SW480 (cell line): ENCODE measurements around the gene CNTNAP2.
"Not testable (repeated sequence)": the region's sequence is repeated elsewhere in the genome, so short reads cannot be mapped to it uniquely, and the experiment has no call there.

Experiments
- DNase-seq: peaks from one replicate; pipeline ENCODE4 v3.0.0-alpha.2; 2016; ENCODE audit warnings: low spot score

CNTNAP2 gene

DNA sequence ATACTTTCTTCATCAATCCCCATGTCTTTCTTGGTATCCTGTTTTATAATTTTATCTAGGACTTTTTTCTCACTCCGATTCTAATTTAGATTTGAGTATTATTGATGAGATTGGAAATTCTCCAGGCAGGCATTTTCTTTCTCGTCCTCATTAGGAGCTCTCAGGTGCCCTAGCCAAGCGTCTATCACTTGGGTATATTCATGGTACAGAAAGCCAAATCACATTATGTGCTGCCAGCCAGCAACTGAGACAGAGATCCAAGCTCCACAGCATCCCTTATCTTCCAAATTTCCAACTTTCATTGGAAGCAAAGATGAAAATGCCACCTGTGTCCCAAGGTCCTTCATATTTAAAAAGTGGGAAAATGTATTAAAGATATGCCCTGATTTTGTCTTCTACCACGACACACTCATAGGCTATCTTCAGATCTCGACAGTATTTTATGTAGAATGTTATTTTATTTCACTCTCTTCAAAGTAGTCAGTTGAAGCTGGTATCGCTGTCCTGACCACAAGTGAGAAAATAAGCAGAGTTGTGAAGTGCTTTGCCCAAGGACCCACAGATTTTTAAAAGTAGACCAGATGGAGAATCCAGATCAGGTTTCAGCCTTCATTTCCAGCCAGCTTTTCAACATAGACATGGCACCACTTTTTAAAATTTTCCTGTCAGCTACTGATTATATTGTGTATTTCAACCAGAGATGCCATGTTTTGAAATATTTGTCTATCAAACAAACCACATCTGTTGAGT is 773.4 kb downstream of the CNTNAP2 start:
- DNase-seq: no peak

DNA sequence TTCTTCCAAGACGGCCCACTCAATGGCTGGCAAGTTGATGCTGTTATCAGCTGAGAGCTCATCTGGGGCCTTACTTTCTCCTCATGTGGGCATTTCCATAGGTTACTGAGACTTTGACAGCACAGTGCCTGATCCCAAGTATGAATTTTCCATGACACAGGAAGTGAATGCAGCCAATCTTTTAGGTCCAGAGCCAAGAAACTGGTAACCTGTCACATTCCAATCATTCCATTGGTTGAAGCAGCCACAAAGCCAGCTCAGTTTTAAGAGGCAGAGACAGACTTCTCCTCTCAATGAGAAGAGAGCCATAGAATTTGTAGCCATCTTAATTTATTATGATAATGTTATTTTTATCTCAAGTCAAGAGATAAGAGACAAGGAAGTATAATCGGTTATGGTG is 775.5 kb downstream of the CNTNAP2 start:
- DNase-seq: no peak

DNA sequence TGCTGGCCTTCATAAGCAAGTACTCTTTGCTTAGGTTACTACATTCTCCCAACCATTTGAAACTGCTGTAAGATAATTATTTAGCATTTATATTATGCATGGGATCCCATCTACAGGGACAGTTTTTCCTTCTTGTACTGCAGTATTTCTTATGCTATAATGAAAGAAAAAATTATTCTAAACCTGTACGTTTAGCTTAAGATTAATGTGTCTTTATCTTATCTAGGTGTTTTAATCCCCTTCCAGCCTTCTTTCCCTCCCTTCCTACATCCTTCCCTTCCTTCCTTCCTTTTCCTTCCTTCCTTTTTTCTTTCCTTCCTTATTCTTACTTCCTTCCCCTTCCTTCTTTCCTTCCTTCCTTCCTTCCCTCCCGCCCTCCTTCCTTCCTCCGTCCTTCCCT is 778.3 kb downstream of the CNTNAP2 start:
- no peak for DNase-seq

DNA sequence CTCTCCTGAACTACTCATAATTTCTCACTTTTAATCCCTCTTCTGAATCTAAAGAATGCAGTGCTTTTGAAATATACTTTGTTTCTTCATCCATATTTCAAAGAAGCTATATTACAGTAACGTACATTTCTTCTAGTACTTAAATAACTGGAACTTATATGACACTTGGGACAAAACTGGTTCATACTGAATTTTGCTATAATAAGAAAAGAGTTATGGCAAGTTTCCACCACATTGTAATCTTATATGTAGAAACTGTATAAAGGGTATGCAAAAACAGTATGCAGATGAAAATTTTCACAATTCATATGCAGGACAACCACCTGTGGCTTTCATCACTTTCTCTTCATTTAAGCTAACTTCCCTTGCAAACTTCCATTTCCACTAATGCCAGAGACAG is 785.7 kb downstream of the CNTNAP2 start:
- no peak for DNase-seq

DNA sequence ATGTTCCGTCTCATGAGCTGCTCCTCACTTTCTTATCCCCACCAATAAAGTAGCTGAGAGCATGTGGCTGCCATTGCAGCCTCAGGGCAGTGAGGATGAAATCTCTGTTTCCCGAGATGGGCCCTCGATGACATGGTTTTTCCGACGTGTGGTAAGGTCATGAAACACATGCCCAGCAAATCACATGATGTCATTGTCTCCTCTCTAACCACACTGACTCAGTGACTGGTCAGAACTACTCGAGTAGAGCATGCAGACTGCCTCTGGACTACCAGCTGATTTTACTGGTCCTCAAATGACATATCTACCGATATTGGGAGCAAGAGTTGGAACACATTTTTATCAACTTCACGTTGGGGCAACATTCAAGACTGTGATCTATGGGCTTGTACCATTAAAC is 786.1 kb downstream of the CNTNAP2 start:
- no peak for DNase-seq

DNA sequence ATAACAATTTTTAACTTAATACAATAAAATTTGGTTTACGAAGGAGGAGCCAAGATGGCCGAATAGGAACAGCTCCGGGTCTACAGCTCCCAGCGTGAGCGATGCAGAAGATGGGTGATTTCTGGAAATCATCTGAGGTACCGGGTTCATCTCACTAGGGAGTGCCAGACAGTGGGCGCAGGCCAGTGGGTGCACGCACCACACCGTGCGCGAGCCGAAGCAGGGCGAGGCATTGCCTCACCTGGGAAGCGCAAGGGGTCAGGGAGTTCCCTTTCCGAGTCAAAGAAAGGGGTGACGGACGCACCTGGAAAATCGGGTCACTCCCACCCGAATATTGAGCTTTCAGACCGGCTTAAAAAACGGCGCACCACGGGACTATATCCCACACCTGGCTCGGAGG is 789.1 kb downstream of the CNTNAP2 start:
- not testable (repeated sequence) for DNase-seq

DNA sequence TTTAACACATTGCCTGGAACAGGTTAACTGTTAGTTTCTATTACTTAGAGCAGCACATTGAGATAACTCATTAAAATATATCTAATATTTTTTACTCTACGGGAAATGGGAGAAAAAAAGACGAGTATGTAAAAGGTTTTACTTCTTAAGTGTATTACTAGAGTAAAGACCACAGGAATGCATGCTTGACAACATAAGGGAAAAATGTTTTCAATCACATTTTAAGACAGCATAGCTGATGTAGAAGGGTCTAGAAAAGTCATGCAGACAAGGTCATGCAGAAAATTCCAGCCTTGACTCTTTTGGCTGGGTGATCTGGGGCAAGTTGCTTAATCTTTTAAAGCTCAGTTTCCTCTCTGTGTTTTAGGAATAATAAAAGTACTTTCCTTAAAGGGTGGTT is 806.2 kb downstream of the CNTNAP2 start:
- no peak for DNase-seq

DNA sequence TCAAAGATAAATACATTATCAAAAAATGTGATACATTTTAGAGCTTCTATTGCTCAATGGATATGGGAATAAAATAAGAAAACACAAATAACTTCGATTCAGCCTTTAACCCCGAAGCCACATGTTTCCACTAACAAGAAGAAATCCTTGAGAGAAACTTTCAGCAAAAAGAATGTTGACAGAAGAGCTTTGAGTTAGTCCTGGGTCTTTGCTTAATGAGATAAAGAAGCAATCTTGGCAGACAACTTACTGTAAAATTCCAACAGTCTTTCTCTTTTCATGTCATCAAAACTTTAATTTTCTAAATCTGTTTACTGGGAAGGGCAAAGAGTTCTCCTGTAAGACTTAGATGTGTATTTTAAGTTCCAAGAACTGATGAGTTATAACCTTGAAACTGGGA is 810.2 kb downstream of the CNTNAP2 start:
- DNase-seq: no peak

DNA sequence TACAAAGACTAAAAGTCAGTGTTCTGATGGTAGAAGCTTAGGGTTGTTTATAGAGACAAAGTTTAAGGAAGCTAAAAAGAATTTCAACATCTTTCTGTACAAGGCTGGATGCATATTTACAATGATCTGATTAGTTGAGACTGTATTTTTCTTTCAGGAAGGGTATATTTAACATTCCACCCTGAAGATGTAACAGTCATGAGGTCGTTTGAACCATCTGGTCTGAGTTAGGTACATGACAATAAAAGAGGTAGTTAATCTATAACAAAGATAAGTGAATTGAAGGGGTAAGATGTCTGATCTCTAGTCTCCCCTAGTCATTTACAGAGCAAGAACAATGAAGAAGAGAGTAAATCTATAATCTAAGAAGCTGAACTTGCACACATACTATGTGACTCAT is 821.2 kb downstream of the CNTNAP2 start:
- no peak for DNase-seq

DNA sequence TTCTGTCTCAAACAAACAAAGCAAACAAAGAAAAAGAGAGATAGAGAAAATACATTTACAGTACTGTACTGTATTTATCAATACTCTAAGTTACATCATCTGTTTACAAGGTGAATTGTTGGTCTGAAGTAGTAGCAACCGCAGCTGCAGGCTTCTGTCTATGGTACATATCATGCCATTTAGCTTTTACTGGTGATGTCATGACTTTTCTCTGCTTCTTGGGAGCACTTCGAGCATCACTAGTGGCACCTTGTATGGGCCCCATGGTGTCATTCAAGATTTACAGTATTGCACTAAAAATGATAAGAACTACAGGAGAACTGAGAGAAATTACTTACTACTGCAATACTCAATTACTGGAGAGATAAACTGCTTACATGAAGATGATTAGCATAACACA is 826.9 kb downstream of the CNTNAP2 start:
- no peak for DNase-seq

DNA sequence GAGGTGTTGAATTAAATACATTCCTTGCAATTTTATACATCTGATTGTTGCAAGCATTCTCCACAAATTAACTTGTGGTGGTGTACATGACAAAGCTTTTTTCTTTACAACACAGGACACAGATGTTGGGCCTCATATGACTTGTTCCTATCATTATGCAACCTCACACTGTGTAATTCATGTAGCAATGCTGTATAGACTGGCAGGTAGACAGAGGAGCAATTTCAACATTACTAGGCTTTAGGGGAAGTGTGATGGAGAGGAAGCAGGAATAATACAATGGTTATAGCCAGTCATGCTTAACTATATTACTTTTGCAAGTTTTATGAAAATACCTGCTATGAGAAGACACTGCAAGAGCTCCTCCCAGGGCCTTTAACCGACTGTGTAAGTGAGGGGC is 832.1 kb downstream of the CNTNAP2 start:
- DNase-seq: no peak

DNA sequence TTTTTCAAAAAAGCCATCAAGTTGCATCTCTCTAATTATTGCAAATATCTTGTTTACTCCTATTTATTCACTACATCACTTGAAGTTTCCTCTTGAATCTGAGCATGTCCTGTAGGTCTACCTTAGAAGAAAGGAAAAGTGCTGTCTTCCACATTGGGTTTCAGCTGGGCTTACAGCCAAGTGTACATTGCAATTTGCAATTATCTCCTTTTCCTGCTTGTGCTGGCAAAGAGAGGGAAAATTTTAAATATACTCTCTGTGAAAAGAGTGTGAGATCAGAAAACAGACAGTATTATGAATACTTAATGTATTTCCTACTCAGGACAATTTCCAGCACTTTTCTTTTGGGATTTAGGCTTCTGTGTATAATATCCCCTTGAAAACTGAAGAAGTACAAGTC is 839.7 kb downstream of the CNTNAP2 start:
- DNase-seq: no peak

DNA sequence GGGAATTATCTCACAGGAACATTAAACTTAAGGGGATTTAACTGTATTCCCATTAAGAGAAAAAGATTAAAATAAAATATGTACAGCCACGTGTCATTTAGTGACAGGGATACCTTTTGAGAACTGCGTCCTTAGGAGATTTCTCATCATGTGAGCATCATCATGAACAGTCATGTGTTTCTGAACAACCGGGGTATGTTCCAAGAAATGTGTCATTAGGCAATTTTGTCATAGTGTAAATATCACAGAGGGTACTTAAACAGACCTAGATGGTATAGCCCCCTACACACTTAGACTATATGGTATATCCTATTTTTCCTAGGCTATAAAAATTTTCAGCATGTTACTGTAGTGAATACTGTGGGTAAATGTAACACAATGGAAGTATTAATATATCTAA is 840.3 kb downstream of the CNTNAP2 start:
- DNase-seq: no peak

DNA sequence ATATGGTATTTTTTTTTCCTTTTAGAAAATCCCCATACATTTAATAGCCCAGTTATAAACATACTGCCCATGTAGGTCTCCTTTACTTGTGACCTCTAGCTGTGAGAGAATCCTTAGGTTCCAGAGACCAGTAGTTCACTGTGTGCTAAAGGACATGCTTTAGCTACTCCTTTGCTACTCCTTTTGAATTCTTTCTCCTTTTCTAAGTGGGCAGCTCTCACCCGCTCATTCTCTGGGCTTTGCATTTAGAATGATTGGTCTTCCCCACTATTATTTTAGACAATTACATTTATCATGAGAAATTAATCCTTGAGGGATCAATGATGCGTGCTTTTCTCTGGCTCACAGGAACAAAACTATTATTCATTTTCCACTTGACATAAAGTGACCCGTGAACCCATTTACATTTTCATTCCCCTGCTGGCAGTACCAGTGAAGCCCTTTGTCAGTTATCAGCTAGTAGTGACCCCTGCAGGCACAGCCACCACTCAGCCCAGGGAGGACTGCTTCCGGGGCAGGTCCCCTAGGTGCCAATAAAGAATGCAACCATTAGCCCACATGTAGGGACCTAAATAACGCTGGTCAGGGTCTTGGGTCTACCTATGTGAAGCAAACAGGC is 844.3 kb downstream of the CNTNAP2 start:
- no peak for DNase-seq

DNA sequence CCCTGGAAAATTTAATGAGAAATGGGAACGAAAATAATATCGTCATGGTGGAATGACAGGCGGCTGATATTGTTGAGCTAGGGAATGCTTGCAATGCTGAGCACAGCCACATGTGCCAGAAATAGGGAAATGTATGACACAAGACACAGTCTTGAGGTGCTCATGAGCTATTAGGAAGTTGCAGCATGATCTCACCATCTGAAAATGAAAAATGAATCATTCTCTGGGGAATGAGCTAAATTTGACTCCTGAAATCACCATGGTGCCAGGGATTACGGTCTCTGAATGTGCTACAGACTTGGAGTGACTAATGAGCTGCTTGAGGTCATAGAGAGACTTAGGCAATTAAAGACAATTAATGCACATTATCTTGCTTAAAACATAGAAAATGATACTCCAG is 845.0 kb downstream of the CNTNAP2 start:
- no peak for DNase-seq

DNA sequence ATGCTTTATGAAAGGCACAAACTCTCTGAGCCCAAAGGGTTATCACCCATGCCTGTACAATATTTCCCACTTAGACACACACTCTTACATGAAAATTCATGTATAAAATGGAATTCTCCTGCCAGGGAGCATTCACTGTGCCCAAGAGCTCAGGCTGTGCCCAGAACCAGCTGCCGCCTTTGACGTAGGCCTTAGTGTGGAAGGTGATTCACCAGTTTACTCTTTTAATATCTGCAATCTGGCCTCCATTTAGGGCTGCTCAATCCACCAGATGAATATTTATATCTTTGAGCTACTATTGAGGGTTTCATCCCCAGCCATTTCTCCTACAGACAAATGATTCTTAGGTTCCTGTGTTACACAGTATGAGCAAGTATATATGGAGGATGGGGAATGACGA is 849.7 kb downstream of the CNTNAP2 start:
- no peak for DNase-seq

DNA sequence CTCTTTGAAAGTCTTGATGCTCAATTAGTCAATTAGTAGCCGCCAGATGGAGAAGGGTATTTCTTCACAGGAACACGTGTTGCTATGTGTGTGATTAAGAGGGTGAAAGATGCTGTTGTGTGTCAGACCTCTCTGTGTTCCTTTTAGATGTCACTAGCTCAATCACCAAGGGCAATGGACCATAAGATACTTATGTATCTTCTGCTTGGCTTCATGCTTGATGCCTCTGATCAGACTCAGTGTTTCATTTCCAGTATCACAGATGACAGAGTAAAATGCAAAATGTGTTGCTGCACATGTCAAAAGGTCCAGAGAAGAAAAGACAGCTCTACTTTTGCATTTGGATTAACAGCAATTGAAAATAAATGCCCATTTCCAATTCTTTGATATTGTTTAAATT is 865.9 kb downstream of the CNTNAP2 start:
- no peak for DNase-seq

DNA sequence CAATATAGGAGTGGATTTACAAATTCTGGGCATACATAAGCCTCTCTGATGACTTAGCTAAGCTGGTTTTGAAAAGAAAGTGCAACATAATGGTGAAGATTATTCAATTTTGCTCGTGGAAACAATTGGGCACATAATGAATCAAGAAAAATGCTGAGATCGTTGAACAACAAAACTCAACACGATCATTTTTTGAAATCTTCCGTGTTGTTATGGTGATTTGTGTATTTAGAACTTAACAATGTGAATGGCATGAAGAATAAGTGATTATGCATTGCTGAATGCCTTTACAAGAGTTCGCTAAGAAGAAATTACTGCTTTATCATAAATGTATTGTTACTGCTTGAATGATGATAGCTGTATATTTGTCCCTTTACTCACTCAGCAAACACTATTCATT is 875.0 kb downstream of the CNTNAP2 start:
- DNase-seq: no peak

DNA sequence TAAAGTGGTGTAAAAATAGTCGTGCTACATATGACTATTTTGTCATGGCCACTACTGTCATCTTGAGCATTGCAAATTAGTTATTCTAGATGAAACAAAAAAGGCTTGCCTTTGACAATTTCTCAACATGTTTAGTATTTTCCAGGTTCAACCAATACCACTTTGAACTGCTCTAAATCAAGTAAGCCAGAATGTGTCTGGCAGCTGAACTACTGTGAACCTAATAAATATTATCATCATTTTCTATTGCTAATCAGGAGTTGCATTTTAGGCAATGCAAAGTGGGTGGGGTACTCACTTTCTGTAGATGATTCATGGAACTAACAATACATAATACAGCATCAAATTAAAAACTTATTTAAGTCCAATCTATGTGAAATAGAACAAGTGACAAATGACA is 877.2 kb downstream of the CNTNAP2 start:
- DNase-seq: no peak

DNA sequence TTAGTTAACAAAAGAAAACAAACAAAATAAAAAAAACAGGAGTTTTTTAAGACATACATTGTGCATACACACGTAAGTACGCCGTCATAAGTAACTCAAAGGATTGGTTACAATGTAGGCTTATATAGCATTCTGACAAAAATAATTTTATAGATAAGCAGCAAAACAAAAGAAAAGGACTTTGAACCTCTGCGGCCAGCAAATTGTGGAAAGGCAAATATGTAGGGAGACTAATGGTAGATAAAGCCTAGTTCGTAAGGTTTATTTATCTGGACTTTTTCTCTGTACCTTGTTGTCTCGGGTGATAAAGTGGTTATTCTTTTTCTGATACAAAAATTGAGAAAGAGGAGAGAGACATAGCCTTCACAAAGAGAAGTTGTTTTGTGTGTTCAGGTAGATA is 891.9 kb downstream of the CNTNAP2 start:
- no peak for DNase-seq

DNA sequence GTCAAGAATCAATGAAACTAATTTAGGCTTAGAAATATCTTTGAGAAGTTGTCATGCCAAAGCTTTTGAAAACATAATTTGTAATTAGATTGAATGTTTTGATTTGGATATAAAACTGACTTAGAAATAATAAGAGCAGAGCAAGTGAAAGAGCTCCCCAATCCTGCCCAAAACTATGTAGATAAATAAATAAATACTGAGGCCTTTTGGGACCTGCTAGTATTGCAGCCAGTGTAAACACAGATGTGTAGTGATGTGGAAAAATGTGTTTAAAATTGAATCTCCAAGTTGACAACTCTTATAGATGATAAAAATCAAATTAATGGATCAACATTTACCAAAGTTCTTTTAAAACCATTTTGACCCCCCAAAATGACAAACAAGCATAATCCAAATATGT is 896.1 kb downstream of the CNTNAP2 start:
- DNase-seq: no peak

DNA sequence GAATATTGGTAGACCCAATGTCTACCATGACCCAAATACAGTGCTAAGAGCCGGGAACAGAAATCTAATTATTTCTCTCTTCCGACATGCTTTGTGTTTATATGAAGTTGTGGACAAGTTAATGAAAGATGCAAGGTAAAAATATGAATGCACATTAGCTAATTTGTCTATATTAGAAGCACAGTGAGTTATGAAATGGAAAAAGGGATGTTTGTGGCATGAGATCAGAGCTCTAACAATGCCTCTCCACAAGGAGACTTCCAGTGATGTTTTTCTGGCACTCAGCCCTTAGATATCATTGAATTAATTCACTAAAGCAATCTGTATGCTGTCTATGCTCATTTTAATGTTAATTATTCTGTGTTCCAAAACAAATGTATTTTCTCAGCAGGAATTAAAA is 897.2 kb downstream of the CNTNAP2 start:
- no peak for DNase-seq

DNA sequence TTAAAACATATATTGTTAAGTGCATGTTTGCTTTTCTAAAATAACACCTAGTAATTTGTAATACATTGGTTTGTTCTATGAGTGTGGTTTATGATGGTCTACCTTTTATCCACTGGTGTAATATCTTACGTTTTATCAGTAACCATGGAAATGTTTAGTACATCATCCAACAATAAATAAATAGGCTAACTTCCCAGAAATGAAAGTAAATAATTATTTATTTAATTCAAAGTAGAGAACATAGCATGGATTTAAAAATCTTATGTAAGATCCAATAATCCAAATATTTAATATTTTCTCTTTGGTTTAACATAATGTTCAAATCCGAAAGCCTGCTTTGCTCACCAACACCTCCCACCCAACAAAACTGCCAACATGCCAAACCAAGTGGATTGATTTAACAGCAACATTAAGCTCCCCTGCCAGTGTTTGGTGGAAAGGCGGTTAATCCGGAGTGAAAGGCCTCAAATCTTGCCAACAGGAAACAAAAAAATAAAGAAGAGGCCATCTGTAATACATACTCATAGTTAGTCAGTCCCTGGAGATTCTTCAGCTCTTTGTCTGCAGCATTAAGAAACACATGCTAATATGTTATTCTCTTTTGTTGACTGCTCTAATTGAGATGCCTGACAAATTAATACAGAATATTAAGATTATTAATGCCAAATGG is 897.8 kb downstream of the CNTNAP2 start:
- no peak for DNase-seq

DNA sequence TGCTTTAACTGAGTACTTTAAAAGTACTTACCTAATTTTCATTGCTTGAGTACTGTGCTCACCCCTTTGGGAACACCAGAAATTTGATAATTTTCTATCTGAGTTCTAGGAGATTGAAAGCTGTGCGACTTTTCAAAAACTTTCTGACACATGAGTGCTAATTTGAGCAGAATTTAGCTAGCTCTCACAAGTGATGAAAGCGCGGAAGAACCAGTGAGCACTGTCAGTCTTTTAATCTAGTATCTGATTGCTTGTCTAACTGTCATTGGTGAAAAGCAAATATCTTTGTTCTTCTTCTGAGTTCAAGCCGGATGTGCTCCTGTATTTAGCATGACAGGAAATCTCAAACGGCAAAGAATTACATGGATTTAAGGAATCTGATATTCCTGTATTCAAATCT is 899.4 kb downstream of the CNTNAP2 start:
- DNase-seq: no peak
